NCI-H1105 treated with DMSO at 0.1 percent for 48 hours (cell line): ENCODE results near the gene JAK3.

Experiments used
- DNase-seq: peaks from one replicate; lab custom pipeline; 2025; lab: John Stamatoyannopoulos, UW

JAK3 gene

DNA sequence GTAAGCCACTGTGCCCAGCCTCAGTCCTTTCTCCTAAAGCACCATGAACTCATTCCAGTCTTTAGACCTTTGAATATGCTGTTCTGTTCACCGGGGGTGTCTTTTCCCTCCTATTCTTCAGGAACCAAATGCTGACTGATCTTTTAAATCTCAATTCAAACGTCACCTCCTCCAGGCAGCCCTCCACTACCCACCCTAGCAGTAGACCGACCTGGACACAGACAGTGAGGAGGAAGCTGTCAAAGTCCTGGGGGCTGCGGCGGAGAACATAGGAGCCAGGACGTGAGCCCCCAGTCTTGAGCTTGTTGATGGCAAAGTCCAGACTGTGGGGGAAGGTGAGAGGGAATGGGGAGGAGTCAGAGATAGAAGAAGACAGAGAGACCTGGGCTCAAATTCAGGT, 7.8 kb downstream of the JAK3 start:
- no peak for DNase-seq

DNA sequence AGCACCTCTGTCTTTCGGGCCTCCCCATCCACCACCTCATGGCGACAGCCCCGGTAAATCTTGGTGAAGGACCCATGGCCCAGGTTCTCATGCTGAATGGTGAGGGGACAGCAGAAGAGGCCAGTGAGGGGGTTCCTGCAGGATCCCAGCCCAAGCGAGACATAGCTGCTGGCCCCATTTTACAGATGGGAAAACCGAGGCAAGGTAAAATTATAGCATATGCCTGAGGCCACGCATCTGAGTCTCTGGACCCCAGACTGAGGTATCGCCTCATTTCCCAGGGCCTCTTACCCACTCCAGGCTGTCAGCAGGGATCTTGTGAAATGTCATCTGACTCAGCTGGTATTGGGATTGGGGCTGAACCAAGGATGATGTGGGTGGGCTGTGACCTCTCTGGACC, 9.8 kb downstream of the JAK3 start:
- no peak for DNase-seq

DNA sequence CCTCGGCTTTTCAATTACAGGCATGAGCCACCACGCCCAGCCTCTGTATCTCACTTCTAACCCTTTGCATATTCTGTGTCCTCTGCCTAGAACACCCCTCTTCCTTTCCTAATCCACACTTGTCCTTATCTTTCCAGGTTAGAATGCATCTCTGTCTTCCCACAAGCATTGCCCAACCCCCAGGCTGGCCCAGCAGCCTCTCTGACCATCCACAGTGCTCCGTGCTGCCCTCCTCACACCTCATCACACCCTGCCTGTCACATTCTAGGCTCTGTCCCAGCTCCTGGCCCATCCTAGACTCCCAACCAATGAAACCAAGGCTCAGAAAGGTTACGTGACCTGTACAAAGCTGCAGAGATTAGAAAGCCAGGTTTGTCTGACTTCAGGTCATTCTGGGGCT, 11.3 kb downstream of the JAK3 start:
- DNase-seq = no peak

DNA sequence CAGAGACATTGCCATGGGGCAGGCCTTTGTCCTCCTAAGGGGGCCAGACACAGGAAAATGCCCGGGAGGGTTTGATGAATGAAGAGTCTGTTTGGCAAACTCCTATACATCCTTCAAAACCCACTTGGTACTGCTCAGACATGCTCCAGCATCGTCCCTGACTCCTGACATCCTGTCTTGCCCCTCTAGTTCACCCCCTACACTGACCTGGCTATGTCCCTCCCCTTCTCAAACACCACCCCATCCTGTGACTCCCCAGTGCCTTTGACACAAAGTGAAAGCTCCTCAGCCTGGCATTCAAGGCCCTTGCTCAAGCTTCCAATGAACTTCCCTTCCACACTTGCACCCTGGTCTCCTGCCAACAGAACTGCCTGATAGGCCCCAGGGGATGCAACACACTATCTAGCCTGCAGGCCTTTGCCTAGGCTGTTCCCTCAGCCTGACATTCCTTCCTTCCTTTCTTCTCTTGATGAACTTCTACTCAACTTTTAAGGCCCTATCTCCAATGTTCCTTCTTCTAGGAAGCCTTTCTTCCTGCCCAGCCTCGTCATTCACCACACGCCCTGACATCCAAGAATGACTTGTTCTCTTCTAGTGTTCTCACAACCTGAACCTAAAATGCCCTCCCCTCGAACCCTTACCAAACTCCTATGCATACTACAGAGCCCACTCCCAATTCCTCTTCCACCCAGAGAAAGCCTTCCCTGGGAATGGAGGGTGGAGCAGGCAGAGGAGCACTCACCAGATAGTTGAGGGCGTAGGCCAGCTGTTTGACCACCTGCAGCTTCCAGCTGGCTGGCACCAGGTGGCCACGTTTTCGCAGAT, 12.4 kb downstream of the JAK3 start:
- peak; percentile 11 for DNase-seq

DNA sequence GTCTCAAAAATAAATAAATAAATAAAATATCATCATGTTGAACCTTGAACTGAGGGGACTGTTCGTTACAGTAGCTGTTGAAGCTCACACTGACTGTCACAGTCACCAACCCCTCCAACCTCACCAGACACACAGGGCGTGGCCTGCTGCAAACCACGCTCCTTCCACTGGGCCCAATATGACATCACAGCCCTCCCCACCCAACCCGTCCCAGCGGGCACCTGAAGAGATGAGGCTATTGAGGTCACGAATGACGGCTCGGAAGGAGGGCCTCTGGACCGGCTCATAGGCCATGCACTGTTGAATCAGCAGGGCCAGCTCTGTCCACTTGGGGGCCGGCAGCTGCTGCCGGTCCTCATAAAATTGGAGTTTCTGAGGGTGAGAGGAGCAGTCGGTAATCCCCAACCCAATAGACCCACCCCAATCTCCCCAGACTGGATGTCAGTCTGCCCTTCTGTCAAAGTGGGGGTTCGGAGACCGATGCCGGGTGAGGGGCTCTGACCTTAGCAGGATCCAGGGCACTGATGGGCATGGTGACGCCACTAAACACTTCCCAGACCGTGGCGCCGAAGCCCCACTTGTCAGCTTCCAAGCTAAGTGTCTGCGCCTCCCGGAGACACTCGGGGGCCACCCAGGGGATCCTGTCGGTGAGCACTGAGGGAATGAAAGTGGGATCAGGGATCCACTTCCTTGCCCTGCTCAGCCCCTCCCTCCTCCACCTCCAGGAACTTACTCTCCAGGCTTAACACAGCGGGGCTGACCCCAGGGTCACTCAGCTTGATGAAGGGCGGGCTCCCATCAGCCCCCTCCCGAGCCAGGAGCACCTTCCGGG, 13.2 kb downstream of the JAK3 start:
- no peak for DNase-seq

DNA sequence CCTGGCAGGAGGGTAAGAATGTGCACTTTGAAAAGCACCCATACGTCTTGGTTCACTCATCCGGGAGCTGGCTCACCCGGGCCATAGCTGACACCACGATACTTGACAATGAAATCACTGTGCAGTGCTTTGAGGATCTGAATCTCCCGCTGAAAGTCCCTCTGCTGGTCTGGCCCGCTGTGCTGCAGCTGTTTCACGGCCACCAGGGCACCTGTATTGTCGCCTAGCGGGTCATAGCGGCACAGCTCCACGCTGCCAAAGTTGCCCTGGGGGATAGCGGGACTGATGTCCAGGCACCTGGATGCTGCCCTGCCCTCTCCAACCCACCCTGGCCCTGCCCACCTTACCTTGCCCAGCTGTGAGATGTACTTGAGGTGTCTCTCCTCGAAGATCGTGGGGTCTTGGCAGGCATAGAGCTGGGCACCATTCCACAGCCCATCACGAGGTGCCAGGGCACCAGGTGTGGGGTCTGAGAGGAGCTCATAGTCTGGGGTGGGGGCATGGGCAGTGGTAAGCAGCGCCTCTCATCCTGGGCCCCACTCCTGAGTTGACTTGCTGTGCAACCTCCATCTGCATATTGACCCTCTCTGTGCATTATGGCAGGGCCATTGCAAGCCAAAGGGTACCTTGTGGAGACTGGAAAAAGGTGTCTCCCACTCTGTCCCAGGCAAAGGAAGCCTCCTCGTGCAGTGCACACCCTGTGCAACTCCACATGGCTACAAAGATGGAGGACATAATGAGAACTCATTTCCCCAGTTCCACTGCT, 15.2 kb downstream of the JAK3 start:
- DNase-seq = no peak

DNA sequence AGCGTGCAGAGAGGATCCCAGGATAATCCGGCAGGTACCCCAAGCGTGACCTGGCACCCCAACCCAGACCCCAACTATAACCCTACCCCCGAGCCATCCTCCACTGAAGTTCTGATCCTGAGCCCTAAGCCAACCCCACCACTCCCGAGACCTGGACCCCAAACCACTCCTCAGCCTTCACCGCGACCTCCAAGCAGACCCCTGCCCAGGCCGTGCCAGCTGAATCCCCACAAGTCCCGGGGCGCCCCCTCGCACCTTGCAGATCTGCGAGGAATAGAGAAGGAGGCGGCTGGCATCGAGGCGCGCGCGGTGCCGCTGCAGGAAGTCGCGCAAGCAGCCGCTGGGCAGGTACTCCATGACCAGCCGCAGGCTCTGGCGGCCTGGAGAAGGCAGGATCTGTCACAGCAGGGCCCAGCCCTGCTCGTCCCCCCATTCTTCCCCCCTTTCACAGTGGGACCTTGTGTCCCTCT, 16.3 kb downstream of the JAK3 start:
- no peak for DNase-seq

DNA sequence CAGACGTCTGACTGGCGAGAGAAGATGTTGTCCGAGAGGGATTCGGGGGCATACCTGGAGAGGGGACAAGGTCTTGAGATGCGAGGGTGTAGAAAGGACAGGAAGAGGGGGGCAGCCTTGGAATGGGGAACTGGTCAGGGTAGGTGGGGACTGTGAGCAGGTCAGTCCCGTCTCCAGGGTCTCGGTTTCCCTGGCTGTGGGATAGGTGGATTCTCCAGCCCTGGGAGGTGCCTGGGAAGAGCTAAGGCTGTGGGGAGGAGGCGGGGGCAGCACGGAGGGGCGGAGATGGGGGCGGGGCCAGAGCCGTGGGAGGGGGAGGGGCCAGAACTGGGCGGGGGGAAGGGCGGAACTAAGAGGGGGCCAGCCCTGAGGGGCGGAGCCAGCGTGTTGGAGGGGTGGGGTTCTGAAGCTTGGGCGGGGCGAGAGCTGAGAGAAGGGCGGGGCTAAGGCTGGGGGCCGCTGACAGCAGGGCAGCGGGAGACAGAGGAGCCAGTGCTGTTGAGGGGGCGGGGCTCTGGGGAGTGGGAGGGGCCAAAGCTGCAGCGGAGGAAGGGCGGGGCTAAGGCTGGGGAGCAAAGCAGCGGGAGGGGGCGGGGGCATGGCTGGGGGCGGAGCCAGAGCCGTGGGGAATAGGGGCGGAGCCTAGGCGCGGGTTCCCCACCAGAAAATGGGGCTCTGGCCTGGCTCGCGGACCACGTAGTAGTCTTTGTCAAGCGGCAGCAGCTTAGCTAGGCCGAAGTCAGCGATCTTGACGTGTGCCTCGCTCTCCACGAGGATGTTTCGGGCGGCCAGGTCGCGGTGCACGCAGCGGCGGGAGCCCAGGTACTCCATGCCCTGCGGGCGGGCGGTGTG, 17.0 kb downstream of the JAK3 start:
- DNase-seq = peak; percentile 82

DNA sequence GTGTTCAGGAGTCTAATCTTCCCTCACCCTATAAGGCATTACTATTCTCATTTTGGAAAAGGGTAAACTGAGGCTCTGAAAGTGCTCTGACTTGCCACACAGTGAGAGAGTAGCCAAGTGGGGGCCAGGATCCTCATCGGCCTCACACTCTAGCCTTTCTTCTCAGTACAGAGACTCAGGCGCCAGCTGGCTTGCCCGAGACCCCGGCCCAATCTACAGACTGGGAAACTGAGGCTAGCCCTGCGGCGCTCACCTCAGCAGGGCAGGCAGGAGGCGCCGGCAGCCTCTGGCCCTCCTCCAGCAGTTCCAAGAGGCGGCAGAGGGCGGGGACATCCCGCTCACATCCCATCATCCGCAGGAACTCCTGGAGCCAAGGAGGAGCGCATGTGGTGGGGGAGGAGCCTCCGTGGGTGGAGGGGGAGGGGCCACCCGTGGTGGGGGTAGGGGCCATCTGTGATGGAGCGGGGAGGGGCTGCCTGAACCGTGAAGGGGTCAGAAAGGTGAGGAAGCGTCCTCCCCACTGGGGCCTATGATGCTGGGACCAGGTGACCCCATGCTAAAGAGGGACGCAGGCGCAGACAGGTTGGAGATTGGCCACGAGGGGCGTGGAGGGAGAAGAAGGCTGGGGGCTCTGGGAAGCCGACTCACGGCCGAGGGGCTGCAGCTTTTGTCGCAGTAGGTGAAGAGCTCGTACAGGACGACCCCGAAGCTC, 17.8 kb downstream of the JAK3 start:
- peak; percentile 60 for DNase-seq

DNA sequence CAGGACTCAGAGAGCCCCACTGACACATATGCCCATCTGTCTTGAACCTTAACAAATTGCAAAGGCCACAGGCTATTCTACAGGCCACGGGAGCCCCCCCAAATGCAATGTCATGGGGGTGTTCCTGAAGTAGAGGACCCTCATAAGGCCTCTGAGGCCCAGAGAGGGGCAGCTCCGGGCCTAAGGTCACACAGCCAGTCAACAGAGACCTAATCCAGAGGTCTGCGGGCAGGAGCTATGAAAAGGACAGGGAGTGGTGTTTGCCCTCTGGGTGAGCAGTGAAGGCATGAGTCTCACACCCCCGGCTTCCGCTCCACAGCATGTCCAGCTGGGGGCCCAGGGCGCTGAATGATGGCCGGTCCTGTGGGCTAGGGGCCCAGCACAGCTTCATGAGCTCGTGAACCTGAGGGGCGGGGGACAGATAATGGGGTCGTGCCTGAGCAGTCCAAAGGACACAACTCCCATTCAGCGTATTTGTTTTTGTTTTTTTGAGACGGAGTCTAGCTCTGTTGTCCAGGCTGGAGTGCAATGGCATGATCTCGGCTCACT, 21.2 kb downstream of the JAK3 start:
- DNase-seq = no peak

DNA sequence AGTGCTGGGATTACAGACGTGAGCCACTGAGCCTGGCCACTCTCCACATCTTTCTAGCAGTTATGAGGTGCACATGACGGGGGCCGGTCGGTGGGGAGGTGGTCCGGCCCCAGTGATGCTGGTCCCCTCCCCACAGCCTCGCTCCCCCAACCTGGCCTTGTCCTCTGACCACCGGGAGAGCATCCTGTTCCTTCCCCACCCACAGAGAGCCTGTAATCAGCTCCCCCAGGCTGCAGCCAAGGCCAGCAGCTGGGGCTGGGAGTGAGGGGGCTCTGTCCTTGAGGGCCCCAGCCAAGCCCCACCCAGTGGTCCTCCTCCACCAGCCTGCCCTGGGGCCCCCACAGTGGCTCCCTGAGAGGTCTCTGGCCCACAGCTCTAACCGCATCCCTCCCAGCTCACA, 23.4 kb downstream of the JAK3 start:
- DNase-seq = no peak

DNA sequence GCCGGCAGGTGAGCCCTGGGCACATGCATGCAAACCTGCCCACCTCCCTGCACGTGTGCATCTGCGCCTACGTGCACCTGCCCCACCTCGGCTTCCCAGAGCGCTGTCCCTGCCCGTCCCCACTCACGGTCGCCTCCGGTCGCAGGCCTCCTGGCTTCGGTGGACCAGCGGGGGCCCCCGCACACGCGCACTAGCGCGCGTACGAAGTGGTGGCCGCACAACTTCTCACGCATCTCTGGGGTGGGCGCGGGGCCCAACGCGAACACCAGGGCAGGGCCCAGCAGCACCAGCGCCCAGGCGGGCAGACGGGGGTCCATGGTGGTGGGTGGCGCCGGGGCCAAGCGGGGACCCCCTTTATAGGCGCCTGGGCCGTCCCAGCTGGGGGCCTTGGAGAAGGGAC, 26.6 kb downstream of the JAK3 start, which contains the start of gene INSL3:
INSL3 (minus strand) TSS at position 330 of the 400 bp plus-strand sequence; CDS start at position 317, 13 bp downstream.
- no peak for DNase-seq

DNA sequence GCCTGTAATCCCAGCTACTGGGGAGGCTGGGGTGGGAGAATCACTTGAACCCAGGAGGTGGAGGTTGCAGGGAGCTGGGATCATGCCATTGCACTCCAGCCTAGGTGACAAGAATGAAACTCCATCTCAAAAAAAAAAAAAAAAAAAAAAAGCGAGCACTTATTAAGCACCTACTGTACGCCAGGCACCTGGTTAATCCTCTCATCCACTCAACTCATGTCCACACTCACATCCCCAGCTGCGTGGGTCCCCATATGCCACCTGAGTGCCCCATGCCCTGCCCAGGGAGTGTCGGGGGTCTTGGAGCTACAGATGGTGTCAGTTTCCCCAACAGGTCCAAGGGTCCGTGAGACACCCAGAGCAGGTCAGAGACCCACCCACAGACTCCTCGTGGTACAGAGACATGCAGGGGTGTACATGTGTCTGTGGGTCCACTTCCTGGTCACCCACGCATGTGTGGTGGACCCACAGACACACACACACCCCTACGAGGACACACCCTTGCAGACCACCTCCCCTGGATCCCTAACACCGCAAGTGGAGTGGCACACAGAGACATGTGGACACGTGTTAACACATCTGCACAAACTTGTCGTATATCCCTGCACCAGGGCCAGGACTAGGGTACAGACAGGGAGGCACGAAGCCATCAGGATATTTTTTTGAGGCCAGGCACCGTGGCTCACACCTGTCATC, 30.0 kb downstream of the JAK3 start:
- DNase-seq = no peak

DNA sequence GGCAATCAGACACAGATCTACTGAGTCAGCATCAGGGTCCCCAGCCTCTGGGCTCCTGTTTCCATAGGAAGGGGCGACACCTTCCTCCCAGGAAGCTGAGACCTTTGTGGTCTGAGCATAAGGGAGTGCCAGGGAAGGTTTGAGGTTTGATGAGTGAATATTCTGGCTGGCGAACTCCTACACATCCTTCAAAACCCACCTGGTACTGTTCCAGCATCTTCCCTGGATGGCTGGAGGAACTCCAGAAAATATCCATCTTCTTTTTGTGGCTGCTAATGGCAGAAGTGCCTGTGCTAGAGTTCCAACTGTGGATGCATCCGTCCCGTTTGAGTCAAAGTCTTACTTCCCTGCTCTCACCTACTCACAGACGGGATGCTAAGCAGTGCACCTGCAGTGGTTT, 35.7 kb downstream of the JAK3 start:
- no peak for DNase-seq

DNA sequence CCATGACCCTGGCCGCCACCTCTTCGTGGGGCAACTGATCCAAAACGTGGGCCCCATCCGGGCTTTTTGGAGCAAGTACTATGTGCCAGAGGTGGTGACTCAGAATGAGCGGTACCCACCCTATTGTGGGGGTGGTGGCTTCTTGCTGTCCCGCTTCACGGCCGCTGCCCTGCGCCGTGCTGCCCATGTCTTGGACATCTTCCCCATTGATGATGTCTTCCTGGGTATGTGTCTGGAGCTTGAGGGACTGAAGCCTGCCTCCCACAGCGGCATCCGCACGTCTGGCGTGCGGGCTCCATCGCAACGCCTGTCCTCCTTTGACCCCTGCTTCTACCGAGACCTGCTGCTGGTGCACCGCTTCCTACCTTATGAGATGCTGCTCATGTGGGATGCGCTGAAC, 36.1 kb downstream of the JAK3 start:
- no peak for DNase-seq

DNA sequence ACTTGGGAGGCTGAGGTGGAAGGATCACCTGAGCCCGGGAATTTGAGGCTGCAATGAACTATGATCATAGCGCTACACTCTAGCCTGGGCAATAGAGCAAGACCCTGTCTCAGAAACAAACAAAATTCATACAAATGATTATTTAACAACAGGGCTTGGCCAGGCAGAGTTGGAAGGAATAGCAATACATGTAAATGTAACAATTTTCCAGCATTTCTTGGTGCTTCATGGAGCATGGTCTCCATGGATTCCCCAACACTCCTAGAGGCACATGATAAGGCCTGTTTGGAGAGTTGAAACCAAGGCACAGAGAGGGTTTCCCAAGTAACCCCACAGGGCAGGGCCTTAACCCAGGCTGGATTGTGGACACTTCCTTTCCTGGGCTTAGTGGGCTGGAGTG, 36.7 kb downstream of the JAK3 start:
- DNase-seq = no peak

DNA sequence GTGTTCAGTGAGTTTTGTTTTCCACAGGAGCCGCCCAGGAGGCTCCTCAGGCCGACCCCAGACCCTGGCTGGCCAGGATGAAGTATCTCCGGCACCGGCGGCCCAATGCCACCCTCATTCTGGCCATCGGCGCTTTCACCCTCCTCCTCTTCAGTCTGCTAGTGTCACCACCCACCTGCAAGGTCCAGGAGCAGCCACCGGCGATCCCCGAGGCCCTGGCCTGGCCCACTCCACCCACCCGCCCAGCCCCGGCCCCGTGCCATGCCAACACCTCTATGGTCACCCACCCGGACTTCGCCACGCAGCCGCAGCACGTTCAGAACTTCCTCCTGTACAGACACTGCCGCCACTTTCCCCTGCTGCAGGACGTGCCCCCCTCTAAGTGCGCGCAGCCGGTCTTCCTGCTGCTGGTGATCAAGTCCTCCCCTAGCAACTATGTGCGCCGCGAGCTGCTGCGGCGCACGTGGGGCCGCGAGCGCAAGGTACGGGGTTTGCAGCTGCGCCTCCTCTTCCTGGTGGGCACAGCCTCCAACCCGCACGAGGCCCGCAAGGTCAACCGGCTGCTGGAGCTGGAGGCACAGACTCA, 40.0 kb downstream of the JAK3 start:
- DNase-seq = no peak

DNA sequence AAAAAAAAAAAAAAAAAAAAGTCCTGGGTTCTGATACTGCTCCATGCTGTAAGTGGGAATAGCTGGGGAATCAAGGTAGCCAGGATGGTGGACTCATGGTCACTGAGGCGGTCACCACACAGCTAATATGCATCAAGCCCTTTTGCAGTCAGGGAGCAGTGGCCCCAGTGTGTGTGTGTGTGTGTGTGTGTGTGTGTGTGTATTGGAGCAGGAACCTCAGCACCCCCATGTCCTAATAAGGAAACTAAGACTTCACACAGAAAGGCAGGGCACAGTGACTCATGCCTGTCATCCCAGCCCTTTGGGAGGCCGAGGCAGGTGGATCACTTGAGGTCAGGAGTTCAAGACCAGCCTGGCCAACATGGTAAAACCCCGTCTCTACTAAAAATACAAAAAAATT, 40.8 kb downstream of the JAK3 start:
- DNase-seq = no peak

DNA sequence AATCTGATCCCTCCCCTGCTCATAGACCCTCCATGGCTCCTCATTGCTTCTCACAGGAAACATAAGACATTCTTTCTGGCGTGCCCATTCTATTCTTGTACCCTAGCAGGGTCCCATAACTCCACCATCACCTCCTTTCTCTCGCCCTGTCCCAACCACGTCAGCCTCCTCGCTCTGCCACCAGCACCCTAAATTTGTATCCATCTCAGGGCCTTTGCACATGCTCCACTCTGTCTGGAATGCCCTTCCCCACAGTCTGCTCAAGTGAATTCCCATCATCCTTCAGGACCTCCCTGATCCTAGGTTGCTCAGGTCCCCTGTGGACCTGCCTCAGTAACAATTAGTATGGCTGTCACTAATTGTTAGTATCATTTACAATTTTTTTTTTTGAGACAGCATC, 42.4 kb downstream of the JAK3 start:
- no peak for DNase-seq
